SK-N-MC (cell line): ENCODE measurements around the gene ULK3.

ENCODE experiments used
- EZH2 ChIP-seq: fragments of 200-600 bp; sonication (generic); IDR thresholded peaks from one replicate; pipeline ENCODE4 v1.6.1; 2017; ENCODE audit warnings: antibody characterized with exemption
- POLR2AphosphoS5 ChIP-seq: IDR thresholded peaks from 2 replicates; pipeline ENCODE4 v1.6.1; 2012; ENCODE audit warnings: mild to moderate bottlenecking, low read depth, low read length, borderline replicate concordance

GRCh38 chr15:74832826-74833225 is 10.1 kb downstream of the ULK3 start:
- TF ChIP-seq EZH2 (no peak), POLR2AphosphoS5 (no peak)
